HL-60 (cell line): ENCODE measurements around the gene DGKH.

ENCODE experiments used
- TF ChIP-seq, protein P1 (sequence below): IDR thresholded peaks from one replicate; pipeline ENCODE4 v1.5.1; 2011; ENCODE audit warnings: low read length, control low read depth, inconsistent platforms; ENCODE audit not compliant: insufficient read depth
- TF ChIP-seq, protein P2 (sequence below): IDR thresholded peaks from 2 replicates; pipeline ENCODE4 v1.6.1; 2012; ENCODE audit warnings: low read depth; ENCODE audit not compliant: insufficient replicate concordance

DNA sequence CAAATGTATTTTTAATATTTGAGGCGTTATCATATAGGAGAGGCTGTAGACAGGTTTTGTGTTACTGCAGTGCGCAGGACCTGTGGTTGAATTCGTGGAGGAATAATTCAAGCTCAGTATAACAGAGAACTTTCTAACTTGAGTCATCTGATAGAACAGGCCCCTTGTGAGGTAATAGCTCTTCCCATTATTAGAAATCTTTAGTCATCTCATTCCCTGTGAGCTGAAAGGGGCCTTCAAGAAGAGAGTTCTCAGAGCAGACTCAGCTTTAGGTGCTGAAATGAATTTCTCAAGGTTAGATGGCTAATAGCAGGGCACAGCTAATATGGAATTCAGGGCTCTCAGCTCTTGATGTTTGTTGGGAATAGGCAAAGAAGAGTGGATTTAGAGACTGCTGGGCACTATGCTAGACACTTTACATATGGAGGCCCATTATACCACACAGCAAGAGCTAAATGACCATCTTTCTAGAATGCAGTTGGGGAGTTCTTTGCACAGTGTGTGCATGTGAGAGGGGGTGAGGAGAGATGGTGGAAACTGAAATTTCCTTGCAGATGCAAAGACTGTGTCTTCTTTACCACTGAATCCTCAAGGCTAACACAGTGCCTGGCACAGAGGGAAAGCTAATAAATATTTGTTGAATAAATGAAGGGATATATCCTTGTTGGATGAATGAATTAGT is 89.5 kb downstream of the DGKH start:
- TF ChIP-seq, protein P1, sequence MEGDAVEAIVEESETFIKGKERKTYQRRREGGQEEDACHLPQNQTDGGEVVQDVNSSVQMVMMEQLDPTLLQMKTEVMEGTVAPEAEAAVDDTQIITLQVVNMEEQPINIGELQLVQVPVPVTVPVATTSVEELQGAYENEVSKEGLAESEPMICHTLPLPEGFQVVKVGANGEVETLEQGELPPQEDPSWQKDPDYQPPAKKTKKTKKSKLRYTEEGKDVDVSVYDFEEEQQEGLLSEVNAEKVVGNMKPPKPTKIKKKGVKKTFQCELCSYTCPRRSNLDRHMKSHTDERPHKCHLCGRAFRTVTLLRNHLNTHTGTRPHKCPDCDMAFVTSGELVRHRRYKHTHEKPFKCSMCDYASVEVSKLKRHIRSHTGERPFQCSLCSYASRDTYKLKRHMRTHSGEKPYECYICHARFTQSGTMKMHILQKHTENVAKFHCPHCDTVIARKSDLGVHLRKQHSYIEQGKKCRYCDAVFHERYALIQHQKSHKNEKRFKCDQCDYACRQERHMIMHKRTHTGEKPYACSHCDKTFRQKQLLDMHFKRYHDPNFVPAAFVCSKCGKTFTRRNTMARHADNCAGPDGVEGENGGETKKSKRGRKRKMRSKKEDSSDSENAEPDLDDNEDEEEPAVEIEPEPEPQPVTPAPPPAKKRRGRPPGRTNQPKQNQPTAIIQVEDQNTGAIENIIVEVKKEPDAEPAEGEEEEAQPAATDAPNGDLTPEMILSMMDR = no peak
- TF ChIP-seq, protein P2, sequence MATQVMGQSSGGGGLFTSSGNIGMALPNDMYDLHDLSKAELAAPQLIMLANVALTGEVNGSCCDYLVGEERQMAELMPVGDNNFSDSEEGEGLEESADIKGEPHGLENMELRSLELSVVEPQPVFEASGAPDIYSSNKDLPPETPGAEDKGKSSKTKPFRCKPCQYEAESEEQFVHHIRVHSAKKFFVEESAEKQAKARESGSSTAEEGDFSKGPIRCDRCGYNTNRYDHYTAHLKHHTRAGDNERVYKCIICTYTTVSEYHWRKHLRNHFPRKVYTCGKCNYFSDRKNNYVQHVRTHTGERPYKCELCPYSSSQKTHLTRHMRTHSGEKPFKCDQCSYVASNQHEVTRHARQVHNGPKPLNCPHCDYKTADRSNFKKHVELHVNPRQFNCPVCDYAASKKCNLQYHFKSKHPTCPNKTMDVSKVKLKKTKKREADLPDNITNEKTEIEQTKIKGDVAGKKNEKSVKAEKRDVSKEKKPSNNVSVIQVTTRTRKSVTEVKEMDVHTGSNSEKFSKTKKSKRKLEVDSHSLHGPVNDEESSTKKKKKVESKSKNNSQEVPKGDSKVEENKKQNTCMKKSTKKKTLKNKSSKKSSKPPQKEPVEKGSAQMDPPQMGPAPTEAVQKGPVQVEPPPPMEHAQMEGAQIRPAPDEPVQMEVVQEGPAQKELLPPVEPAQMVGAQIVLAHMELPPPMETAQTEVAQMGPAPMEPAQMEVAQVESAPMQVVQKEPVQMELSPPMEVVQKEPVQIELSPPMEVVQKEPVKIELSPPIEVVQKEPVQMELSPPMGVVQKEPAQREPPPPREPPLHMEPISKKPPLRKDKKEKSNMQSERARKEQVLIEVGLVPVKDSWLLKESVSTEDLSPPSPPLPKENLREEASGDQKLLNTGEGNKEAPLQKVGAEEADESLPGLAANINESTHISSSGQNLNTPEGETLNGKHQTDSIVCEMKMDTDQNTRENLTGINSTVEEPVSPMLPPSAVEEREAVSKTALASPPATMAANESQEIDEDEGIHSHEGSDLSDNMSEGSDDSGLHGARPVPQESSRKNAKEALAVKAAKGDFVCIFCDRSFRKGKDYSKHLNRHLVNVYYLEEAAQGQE = no peak
